CD4-positive, alpha-beta T cell treated with Interferon gamma for 1 hour (primary cell): ENCODE results near the gene SH3RF1.

Source experiments
- DNase-seq: peaks from one replicate; pipeline ENCODE4 v3.0.0-alpha.2; 2020

Gene SH3RF1

GRCh38 chr4:169127314-169127713, 143.4 kb downstream of the SH3RF1 start:
- DNase-seq, result no peak

- DNase-seq, result no peak
These were observed 146.1 kb downstream of the SH3RF1 start for GRCh38 chr4:169124661-169125060.

- DNase-seq, result no peak
These were observed 148.3 kb downstream of the SH3RF1 start for GRCh38 chr4:169122422-169122821.

GRCh38 chr4:169121861-169122382, 148.8 kb downstream of the SH3RF1 start:
- no peak for DNase-seq

GRCh38 chr4:169120624-169121023, 150.1 kb downstream of the SH3RF1 start:
- no peak for DNase-seq

GRCh38 chr4:169119536-169119935, 151.2 kb downstream of the SH3RF1 start:
- DNase-seq, result no peak

GRCh38 chr4:169117591-169118081, 153.1 kb downstream of the SH3RF1 start:
- DNase-seq, result no peak

- no peak for DNase-seq
These were observed 154.4 kb downstream of the SH3RF1 start for GRCh38 chr4:169116270-169116901.

- DNase-seq, result no peak
These were observed 154.9 kb downstream of the SH3RF1 start for GRCh38 chr4:169115897-169116254.

GRCh38 chr4:169115144-169115896, 155.4 kb downstream of the SH3RF1 start:
- DNase-seq, result no peak

- DNase-seq, result no peak
These were observed 156.3 kb downstream of the SH3RF1 start for GRCh38 chr4:169114341-169114974.

GRCh38 chr4:169110633-169111032, 160.1 kb downstream of the SH3RF1 start:
- no peak for DNase-seq

- DNase-seq, result no peak
These were observed 161.6 kb downstream of the SH3RF1 start for GRCh38 chr4:169109035-169109675.

- DNase-seq, result no peak
These were observed 162.5 kb downstream of the SH3RF1 start for GRCh38 chr4:169108303-169108702.

GRCh38 chr4:169107528-169107927, 163.2 kb downstream of the SH3RF1 start:
- DNase-seq, result no peak

- DNase-seq, result no peak
These were observed 164.0 kb downstream of the SH3RF1 start for GRCh38 chr4:169106696-169107229.

- DNase-seq, result no peak
These were observed 165.1 kb downstream of the SH3RF1 start for GRCh38 chr4:169105620-169106019.

- DNase-seq, result no peak
These were observed 166.8 kb downstream of the SH3RF1 start for GRCh38 chr4:169103966-169104412.

- no peak for DNase-seq
These were observed 168.7 kb downstream of the SH3RF1 start for GRCh38 chr4:169102026-169102425.

GRCh38 chr4:169100670-169101101, 170.1 kb downstream of the SH3RF1 start:
- no peak for DNase-seq

- no peak for DNase-seq
These were observed 171.0 kb downstream of the SH3RF1 start for GRCh38 chr4:169099771-169100180.

- no peak for DNase-seq
These were observed 171.6 kb downstream of the SH3RF1 start for GRCh38 chr4:169098969-169099690.
